Ishikawa (cell line): ENCODE results near the gene KRTAP10-8.

ENCODE experiments used
- CEBPB ChIP-seq: IDR thresholded peaks from 2 replicates; pipeline ENCODE4 v1.6.1; 2012
- CREB1 ChIP-seq: IDR thresholded peaks from 2 replicates; pipeline ENCODE4 v1.6.1; 2012; ENCODE audit warnings: low read depth
- EP300 ChIP-seq: IDR thresholded peaks from 2 replicates; pipeline ENCODE4 v1.6.1; 2012; ENCODE audit warnings: borderline replicate concordance
- FOXM1 ChIP-seq: IDR thresholded peaks from 2 replicates; pipeline ENCODE4 v1.6.1; 2012; ENCODE audit warnings: low read depth, borderline replicate concordance
- NFIC ChIP-seq: IDR thresholded peaks from 2 replicates; pipeline ENCODE4 v1.6.1; 2012
- RAD21 ChIP-seq: IDR thresholded peaks from 2 replicates; pipeline ENCODE4 v1.6.1; 2012; ENCODE audit warnings: low read depth
- TAF1 ChIP-seq: IDR thresholded peaks from 2 replicates; pipeline ENCODE4 v1.6.1; 2012; ENCODE audit warnings: low read depth, mild to moderate bottlenecking
- TCF12 ChIP-seq: IDR thresholded peaks from 2 replicates; pipeline ENCODE4 v1.6.1; 2012; ENCODE audit warnings: low read depth
- TEAD4 ChIP-seq: IDR thresholded peaks from 2 replicates; pipeline ENCODE4 v1.6.1; 2012
- YY1 ChIP-seq: IDR thresholded peaks from 2 replicates; pipeline ENCODE4 v1.6.1; 2012; ENCODE audit warnings: low read depth
- ZBTB7A ChIP-seq: IDR thresholded peaks from 2 replicates; pipeline ENCODE4 v1.6.1; 2012; ENCODE audit warnings: low read depth
- TF ChIP-seq, protein P1 (sequence below): IDR thresholded peaks from 2 replicates; pipeline ENCODE4 v1.6.1; 2012; ENCODE audit warnings: low read depth, mild to moderate bottlenecking
- TF ChIP-seq, protein P2 (sequence below): IDR thresholded peaks from 2 replicates; pipeline ENCODE4 v1.6.1; 2012

DNA sequence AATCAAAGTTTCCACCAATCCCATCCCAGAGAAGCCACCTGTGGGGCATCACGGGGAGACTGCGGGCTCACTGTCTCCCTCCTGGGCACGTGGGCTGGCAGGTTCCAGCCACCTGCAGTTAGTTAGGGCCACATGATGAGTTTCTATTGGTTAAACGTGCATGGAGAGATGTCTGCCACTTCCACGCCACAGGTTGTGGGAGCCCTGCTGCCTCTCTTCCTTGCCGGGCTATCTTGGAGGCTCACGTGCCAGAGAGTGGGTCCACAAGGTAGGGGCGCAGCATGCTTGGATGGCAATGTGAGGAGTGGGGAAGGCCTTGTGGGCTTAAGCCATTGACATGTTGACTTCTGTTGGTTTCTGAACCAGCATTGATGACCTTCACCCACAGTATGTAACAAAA is 8.0 kb upstream of the KRTAP10-8 start:
- TF ChIP-seq TEAD4 (no peak), RAD21 (no peak), FOXM1 (no peak), EP300 (no peak), TAF1 (no peak), CREB1 (no peak), ZBTB7A (no peak), YY1 (no peak), NFIC (no peak), CEBPB (no peak), TCF12 (no peak)
- TF ChIP-seq, protein P1, sequence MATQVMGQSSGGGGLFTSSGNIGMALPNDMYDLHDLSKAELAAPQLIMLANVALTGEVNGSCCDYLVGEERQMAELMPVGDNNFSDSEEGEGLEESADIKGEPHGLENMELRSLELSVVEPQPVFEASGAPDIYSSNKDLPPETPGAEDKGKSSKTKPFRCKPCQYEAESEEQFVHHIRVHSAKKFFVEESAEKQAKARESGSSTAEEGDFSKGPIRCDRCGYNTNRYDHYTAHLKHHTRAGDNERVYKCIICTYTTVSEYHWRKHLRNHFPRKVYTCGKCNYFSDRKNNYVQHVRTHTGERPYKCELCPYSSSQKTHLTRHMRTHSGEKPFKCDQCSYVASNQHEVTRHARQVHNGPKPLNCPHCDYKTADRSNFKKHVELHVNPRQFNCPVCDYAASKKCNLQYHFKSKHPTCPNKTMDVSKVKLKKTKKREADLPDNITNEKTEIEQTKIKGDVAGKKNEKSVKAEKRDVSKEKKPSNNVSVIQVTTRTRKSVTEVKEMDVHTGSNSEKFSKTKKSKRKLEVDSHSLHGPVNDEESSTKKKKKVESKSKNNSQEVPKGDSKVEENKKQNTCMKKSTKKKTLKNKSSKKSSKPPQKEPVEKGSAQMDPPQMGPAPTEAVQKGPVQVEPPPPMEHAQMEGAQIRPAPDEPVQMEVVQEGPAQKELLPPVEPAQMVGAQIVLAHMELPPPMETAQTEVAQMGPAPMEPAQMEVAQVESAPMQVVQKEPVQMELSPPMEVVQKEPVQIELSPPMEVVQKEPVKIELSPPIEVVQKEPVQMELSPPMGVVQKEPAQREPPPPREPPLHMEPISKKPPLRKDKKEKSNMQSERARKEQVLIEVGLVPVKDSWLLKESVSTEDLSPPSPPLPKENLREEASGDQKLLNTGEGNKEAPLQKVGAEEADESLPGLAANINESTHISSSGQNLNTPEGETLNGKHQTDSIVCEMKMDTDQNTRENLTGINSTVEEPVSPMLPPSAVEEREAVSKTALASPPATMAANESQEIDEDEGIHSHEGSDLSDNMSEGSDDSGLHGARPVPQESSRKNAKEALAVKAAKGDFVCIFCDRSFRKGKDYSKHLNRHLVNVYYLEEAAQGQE, result no peak
- TF ChIP-seq, protein P2, sequence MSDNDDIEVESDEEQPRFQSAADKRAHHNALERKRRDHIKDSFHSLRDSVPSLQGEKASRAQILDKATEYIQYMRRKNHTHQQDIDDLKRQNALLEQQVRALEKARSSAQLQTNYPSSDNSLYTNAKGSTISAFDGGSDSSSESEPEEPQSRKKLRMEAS, result no peak
